Peyer's patch (tissue), 4 donors: ENCODE measurements around the gene OR51A2. TPM values are rescaled to one million over a fixed set of nuclear protein-coding genes. Genes with fewer than 3 reads are reported as not detected.

ENCODE experiments used
- DNase-seq, 3 donors: peaks; one replicate each; pipeline ENCODE4 v3.0.0-alpha.2; 2017 to 2019
- H3K27ac ChIP-seq, 4 donors: fragments of 200-600 bp; sonication (generic); one replicate each; pipeline ENCODE4 v1.5.1; 2016 to 2019
- H3K27me3 ChIP-seq, 2 donors: fragments of 200-600 bp; sonication (generic); one replicate each; pipeline ENCODE4 v1.5.1; 2019
- H3K36me3 ChIP-seq, 3 donors: fragments of 200-600 bp; sonication (generic); one replicate each; pipeline ENCODE4 v1.5.1; 2016 to 2019
- H3K4me1 ChIP-seq, 4 donors: fragments of 200-600 bp; sonication (generic); one replicate each; pipeline ENCODE4 v1.5.1; 2016 to 2019
- H3K4me3 ChIP-seq, 4 donors: fragments of 200-600 bp; sonication (generic); 1 replicate in 3 of 4; 2 replicates in 1 of 4; pipeline ENCODE4 v1.5.1; 2016 to 2019; ENCODE audit warnings: mild to moderate bottlenecking in 1 of 4
- H3K9me3 ChIP-seq, 4 donors: fragments of 200-600 bp; sonication (generic); one replicate each; pipeline ENCODE4 v1.5.1; 2016 to 2019; ENCODE audit warnings: mild to moderate bottlenecking in 1 of 4
- POLR2A ChIP-seq, 2 donors: fragments of 450-650 bp; IDR thresholded peaks; one replicate each; pipeline ENCODE4 v1.5.1; 2017; ENCODE audit warnings: antibody characterized with exemption in 2 of 2, mild to moderate bottlenecking in 2 of 2, moderate library complexity in 2 of 2
- total RNA-seq, 4 donors: library from RNA; depleted of rRNA; stranded (reverse); fragments of >200 nt; gene quantifications; one replicate each; pipeline ENCODE4 v1.1.0, GENCODE V29; 2016
- TF ChIP-seq, protein P1 (sequence below), 6 experiments: fragments of 450-650 bp in 4 of 6; fragments of 200-600 bp in 2 of 6; sonication (generic) in 1 of 6; IDR thresholded peaks; one replicate each; pipeline ENCODE4 v1.5.1; 2017 to 2019; ENCODE audit warnings: antibody characterized with exemption in 6 of 6, mild to moderate bottlenecking in 3 of 6, moderate library complexity in 1 of 6

Gene OR51A2
- total RNA-seq, 4 donors from 2014 or later, result not detected

DNA sequence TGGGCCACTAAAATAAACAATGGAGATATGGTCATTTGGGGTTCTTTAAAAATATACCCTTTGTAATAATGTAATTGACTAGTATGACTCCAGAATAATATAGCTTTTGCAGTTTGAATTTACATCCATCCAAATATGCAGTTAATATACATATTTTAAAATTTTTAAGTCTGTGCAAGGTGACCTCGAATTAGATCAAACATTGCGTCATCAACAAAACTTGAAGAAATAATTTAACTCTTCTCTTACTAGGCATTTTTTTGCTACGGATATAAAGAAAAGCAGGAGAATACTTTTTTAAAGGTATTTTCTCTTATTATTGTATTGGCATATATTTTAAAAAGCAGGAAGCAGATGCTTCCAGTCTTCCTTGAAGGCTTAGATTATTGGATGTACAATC lies 18.8 kb downstream of the OR51A2 start:
- no peak overlapping the region for H3K4me3 ChIP-seq
- TF ChIP-seq, protein P1, sequence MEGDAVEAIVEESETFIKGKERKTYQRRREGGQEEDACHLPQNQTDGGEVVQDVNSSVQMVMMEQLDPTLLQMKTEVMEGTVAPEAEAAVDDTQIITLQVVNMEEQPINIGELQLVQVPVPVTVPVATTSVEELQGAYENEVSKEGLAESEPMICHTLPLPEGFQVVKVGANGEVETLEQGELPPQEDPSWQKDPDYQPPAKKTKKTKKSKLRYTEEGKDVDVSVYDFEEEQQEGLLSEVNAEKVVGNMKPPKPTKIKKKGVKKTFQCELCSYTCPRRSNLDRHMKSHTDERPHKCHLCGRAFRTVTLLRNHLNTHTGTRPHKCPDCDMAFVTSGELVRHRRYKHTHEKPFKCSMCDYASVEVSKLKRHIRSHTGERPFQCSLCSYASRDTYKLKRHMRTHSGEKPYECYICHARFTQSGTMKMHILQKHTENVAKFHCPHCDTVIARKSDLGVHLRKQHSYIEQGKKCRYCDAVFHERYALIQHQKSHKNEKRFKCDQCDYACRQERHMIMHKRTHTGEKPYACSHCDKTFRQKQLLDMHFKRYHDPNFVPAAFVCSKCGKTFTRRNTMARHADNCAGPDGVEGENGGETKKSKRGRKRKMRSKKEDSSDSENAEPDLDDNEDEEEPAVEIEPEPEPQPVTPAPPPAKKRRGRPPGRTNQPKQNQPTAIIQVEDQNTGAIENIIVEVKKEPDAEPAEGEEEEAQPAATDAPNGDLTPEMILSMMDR (IDR thresholded peaks at IDR 0.05), result no peak
- no peak for TF ChIP-seq POLR2A (IDR thresholded peaks at IDR 0.05)
- H3K9me3 ChIP-seq, result no peaks in the 10 kb centered on the region
- DNase-seq, result no peak
- H3K27me3 ChIP-seq, result no peaks in the 10 kb centered on the region
- no peaks in the 10 kb centered on the region for H3K36me3 ChIP-seq
- no peaks in the 10 kb centered on the region for H3K4me1 ChIP-seq
- no peak overlapping the region for H3K27ac ChIP-seq

DNA sequence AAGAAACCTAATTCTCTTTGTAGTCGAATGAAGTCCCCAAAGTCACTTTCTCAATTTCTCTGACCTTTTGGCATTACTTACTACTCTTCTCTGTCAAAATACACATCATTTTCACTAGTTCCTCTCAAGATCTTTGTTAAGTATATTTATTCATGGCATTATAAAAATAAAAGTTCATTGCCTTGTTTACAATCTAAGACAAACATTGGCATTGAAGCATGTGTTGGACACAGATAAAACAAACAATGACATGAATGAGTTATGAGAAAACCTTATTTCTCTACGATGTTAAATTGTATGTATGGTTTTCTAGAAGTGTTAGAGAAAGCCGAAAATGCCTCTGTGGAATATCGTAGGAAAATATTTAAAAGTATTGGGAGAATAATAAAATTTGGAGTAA lies 22.8 kb downstream of the OR51A2 start:
- Histone ChIP-seq H3K4me1 (no peaks in the 10 kb centered on the region), H3K4me3 (no peak overlapping the region), H3K9me3 (no peaks in the 10 kb centered on the region), H3K27ac (no peak overlapping the region), H3K36me3 (no peaks in the 10 kb centered on the region), H3K27me3 (no peaks in the 10 kb centered on the region)
- TF ChIP-seq POLR2A (IDR thresholded peaks at IDR 0.05), result no peak
- TF ChIP-seq, protein P1 (IDR thresholded peaks at IDR 0.05), result no peak
- DNase-seq, result no peak

DNA sequence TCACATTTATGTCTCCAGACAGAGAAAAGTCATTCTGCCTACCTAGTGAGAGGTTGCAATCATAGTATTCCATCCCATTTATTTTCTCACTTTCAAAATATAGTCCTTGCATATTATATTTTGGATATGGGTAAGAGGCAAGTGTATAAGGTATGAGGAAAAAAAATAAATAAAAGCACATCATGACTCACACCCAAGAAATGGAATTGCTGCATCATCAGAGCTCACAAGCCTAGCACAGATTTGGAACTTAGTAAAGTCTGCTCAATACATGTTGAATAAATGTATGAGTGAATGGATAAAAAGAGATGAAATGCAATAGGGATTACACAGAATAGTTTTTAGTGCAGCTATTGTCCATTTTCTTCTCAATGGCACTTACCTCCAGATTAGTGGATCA lies 28.9 kb downstream of the OR51A2 start:
- TF ChIP-seq POLR2A (IDR thresholded peaks at IDR 0.05), result no peak
- TF ChIP-seq, protein P1 (IDR thresholded peaks at IDR 0.05), result no peak
- Histone ChIP-seq H3K4me3 (no peak overlapping the region), H3K27ac (no peak overlapping the region), H3K36me3 (no peaks in the 10 kb centered on the region), H3K4me1 (no peaks in the 10 kb centered on the region), H3K27me3 (no peaks in the 10 kb centered on the region), H3K9me3 (no peaks in the 10 kb centered on the region)
- DNase-seq, result no peak

DNA sequence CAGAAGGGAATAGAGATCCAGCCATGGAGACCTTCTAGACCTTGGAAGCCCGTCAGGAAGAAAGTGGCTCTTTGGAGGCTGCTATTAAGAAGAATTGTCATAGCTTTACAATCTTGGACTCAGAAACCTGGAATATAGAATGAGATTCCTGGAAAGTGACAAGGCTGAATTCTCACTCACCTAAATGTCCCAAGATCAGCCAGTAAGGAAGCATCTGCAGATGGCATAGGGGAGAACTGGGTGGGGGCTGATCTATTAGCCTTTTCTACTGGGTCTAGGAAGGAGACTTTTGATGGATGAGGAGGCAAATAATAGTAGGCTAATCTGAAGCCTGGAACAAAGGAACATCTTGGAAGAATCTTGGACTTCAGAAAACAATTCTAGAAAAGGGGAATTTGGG lies 31.3 kb downstream of the OR51A2 start, which contains the start of gene OR51G1:
Gene OR51G1 (minus strand): TSS at position 101 of the 400 bp plus-strand sequence. CDS start 0 bp downstream, at position 101.
- no peaks in the 10 kb centered on the region for H3K27me3 ChIP-seq
- no peaks in the 10 kb centered on the region for H3K4me1 ChIP-seq
- no peaks in the 10 kb centered on the region for H3K36me3 ChIP-seq
- TF ChIP-seq POLR2A (IDR thresholded peaks at IDR 0.05), result no peak
- TF ChIP-seq, protein P1 (IDR thresholded peaks at IDR 0.05), result no peak
- H3K27ac ChIP-seq, result no peak within 1 kb of the TSS
- DNase-seq, result no peak
- H3K4me3 ChIP-seq, result no peak within 1 kb of the TSS
- no peaks in the 10 kb centered on the region for H3K9me3 ChIP-seq

DNA sequence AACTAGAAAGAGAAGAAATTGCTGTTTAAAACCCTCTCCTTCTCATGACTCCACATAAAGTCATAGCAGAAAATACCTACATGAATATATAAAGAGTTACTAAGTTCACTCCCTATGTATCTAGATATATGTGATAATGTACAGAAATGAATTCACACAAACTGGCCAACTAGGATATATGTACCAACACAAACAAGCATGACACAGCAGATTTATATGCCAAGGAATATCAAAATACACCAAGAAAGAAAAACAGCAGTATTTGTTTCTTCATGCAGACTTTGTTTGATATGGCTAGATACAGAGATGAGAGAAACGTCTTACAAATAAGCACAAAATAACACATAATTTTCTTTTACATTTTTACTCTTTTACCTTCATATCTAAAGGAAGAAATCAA lies 33.2 kb downstream of the OR51A2 start:
- no peaks in the 10 kb centered on the region for H3K4me1 ChIP-seq
- no peaks in the 10 kb centered on the region for H3K36me3 ChIP-seq
- no peaks in the 10 kb centered on the region for H3K9me3 ChIP-seq
- H3K4me3 ChIP-seq, result no peak overlapping the region
- TF ChIP-seq, protein P1 (IDR thresholded peaks at IDR 0.05), result no peak
- TF ChIP-seq POLR2A (IDR thresholded peaks at IDR 0.05), result no peak
- H3K27me3 ChIP-seq, result no peaks in the 10 kb centered on the region
- DNase-seq, result no peak
- no peak overlapping the region for H3K27ac ChIP-seq

DNA sequence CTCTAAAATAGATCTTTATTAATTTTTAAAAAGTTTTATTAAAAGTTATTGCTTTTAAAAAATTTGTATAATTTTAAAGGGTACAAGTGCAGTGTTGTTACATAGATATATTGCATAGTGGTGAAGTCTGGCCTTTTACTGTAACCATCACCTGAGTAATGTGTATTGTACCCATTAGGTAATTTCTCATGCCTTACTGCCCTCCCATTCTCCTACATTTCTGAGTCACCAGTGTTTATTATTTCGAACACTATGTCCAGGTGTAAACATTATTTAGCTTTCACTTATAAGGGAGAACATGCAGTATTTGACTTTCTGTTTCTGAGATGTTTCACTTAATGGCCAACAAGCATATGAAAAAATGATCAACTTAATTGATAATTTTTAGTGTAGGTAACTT lies 33.7 kb downstream of the OR51A2 start:
- no peaks in the 10 kb centered on the region for H3K36me3 ChIP-seq
- no peaks in the 10 kb centered on the region for H3K27me3 ChIP-seq
- no peak overlapping the region for H3K4me3 ChIP-seq
- H3K9me3 ChIP-seq, result no peaks in the 10 kb centered on the region
- no peaks in the 10 kb centered on the region for H3K4me1 ChIP-seq
- TF ChIP-seq, protein P1 (IDR thresholded peaks at IDR 0.05), result no peak
- TF ChIP-seq POLR2A (IDR thresholded peaks at IDR 0.05), result no peak
- H3K27ac ChIP-seq, result no peak overlapping the region
- DNase-seq, result no peak
